Neural cell (in vitro differentiated cells): Measurements from ENCODE around the gene ANXA2.

Experiments
- EP300 ChIP-seq: fragments of 450-650 bp; conservative IDR thresholded peaks from 2 replicates; pipeline ENCODE4 v1.6.1; 2014; ENCODE audit warnings: antibody characterized with exemption, mild to moderate bottlenecking, moderate library complexity; ENCODE audit not compliant: poor library complexity, severe bottlenecking
- EZH2 ChIP-seq: fragments of 200-600, 300-800 bp; shearing (Covaris generic), sonication (generic); IDR thresholded peaks from 2 replicates; pipeline ENCODE4 v1.6.1; 2014; ENCODE audit warnings: antibody characterized with exemption, low read length, borderline replicate concordance, mild to moderate bottlenecking; ENCODE audit not compliant: insufficient read depth, poor library complexity, severe bottlenecking
- MXI1 ChIP-seq: fragments of 450-650 bp; conservative IDR thresholded peaks from 2 replicates; pipeline ENCODE4 v1.6.1; 2014; ENCODE audit warnings: antibody characterized with exemption, mild to moderate bottlenecking; ENCODE audit not compliant: poor library complexity, severe bottlenecking
- POLR2AphosphoS5 ChIP-seq: IDR thresholded peaks from 2 replicates; pipeline ENCODE4 v1.6.1; 2012
- RAD21 ChIP-seq: fragments of 450-650 bp; conservative IDR thresholded peaks from 2 replicates; pipeline ENCODE4 v1.6.1; 2014; ENCODE audit warnings: antibody characterized with exemption, mild to moderate bottlenecking, moderate library complexity
- SMC3 ChIP-seq: fragments of 450-650 bp; conservative IDR thresholded peaks from 2 replicates; pipeline ENCODE4 v1.6.1; 2014; ENCODE audit warnings: antibody characterized with exemption, mild to moderate bottlenecking, moderate library complexity; ENCODE audit not compliant: poor library complexity
- TAF1 ChIP-seq: IDR thresholded peaks from 2 replicates; pipeline ENCODE4 v1.6.1; 2012; ENCODE audit warnings: low read depth
- TF ChIP-seq, protein P1 (sequence below): fragments of 450-650 bp; IDR thresholded peaks from 2 replicates; pipeline ENCODE4 v1.5.1; 2014; ENCODE audit warnings: antibody characterized with exemption, mild to moderate bottlenecking, moderate library complexity; ENCODE audit not compliant: poor library complexity, severe bottlenecking
- TF ChIP-seq, protein P2 (sequence below): IDR thresholded peaks from 2 replicates; pipeline ENCODE4 v1.6.1; 2012; ENCODE audit warnings: borderline replicate concordance

DNA sequence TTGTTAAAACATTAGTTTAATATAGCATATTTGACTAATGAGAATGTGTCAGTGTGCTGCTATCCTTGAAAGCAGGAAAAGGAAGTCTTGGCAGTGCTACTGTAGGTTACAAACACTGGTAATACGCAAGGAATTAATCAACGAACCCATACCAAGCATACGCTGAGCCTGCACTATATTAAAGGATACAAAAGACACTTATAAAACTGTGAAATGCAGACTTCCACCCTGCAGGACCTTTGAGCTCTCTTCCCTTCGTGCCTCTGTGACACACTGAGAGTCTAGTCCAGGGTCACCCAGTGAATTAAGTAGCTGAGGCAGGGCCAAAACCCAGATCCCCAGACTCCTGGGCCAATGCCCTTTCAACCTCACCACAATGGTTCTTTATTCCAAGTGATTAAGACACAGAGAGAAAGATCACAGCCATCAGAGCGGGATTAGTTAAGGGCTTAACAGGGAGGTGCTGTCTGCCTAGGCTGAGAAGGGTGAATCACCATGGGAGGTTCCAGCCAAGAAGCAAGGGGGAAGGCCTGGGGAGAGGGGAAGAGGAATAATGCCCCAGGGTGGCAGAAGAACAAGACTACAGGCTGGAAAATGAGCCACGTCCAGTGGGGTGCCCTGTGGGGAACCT lies 6.8 kb downstream of the ANXA2 start:
- TF ChIP-seq POLR2AphosphoS5: no peak
- TF ChIP-seq, protein P1, sequence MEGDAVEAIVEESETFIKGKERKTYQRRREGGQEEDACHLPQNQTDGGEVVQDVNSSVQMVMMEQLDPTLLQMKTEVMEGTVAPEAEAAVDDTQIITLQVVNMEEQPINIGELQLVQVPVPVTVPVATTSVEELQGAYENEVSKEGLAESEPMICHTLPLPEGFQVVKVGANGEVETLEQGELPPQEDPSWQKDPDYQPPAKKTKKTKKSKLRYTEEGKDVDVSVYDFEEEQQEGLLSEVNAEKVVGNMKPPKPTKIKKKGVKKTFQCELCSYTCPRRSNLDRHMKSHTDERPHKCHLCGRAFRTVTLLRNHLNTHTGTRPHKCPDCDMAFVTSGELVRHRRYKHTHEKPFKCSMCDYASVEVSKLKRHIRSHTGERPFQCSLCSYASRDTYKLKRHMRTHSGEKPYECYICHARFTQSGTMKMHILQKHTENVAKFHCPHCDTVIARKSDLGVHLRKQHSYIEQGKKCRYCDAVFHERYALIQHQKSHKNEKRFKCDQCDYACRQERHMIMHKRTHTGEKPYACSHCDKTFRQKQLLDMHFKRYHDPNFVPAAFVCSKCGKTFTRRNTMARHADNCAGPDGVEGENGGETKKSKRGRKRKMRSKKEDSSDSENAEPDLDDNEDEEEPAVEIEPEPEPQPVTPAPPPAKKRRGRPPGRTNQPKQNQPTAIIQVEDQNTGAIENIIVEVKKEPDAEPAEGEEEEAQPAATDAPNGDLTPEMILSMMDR: no peak
- TF ChIP-seq, protein P2, sequence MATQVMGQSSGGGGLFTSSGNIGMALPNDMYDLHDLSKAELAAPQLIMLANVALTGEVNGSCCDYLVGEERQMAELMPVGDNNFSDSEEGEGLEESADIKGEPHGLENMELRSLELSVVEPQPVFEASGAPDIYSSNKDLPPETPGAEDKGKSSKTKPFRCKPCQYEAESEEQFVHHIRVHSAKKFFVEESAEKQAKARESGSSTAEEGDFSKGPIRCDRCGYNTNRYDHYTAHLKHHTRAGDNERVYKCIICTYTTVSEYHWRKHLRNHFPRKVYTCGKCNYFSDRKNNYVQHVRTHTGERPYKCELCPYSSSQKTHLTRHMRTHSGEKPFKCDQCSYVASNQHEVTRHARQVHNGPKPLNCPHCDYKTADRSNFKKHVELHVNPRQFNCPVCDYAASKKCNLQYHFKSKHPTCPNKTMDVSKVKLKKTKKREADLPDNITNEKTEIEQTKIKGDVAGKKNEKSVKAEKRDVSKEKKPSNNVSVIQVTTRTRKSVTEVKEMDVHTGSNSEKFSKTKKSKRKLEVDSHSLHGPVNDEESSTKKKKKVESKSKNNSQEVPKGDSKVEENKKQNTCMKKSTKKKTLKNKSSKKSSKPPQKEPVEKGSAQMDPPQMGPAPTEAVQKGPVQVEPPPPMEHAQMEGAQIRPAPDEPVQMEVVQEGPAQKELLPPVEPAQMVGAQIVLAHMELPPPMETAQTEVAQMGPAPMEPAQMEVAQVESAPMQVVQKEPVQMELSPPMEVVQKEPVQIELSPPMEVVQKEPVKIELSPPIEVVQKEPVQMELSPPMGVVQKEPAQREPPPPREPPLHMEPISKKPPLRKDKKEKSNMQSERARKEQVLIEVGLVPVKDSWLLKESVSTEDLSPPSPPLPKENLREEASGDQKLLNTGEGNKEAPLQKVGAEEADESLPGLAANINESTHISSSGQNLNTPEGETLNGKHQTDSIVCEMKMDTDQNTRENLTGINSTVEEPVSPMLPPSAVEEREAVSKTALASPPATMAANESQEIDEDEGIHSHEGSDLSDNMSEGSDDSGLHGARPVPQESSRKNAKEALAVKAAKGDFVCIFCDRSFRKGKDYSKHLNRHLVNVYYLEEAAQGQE: no peak
- TF ChIP-seq SMC3: no peak
- no peak for TF ChIP-seq EZH2
- no peak for TF ChIP-seq RAD21
- no peak for TF ChIP-seq EP300
- no peak for TF ChIP-seq TAF1
- TF ChIP-seq MXI1: no peak
